GM18507 (cell line): ENCODE results near the gene GRM7.

Source experiments
- DNase-seq: peaks from one replicate; pipeline ENCODE4 v3.0.0; 2011; ENCODE audit warnings: low read depth; ENCODE audit not compliant: insufficient read length; ENCODE audit errors: extremely low spot score
- FAIRE-seq: peaks from 2 replicates; lab custom pipeline; 2011; peaks lifted over from hg19 to GRCh38; lab: Jason Lieb, UNC

Gene GRM7

GRCh38 chr3:7275396-7275795 is 414.5 kb downstream of the GRM7 start:
- FAIRE-seq, result no peak
- no peak for DNase-seq

DNA sequence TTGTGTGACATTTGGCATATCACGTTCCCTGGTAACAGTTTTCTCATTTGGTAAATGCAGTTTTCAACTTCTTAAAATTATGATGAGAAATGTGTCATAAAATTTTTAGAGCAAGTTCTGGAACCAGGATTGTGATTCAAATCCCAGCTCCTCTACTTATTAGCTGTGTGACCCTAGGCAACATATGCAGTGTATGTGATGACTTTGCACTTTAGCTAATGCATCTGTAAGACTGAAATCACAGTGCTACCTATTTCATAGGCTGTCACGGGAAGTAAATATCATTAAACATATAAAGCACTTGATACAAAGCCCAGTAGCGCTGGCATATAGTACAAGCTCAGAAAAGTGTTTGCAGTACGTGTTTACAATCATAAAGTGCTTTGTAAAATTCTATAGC is 419.4 kb downstream of the GRM7 start:
- no peak for DNase-seq
- FAIRE-seq, result no peak

DNA sequence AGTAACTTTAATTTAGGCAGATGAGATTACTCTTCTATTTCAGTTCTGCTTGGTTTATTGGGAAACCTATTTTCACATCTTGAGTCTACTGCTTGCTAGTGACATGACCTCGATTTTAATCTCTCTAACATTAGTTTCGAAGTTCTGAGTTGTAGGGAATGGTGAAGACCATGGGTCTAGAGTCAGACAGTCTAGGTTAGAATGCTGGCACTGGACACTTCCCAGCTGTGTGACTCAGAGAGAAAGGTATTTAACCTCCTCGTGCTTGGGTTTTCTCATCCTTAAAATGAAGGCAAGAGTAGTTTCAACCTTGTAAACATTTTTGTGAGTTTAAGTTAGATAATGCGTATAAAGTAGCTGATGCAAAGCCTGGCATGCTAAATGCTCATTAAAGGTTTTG is 422.1 kb downstream of the GRM7 start:
- DNase-seq (no peak), FAIRE-seq (no peak)

DNA sequence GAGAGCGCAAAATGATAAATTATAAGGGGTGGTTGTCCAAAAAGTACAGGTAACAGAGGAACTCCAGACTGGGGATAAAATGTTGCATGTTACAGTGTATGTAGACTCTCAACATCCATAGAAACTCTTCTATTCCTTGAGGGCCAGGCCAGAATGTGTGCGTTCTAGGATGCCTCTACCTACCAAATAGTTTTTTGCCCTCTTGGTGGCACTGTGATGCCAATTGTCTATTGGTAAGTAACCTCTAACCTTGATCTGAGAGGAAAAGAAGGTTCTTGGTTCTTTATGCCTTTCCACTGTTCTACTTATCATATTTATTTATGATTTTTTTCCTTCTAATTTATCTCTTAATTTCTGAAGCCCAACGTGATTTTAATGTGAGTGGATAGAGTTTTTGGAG is 424.6 kb downstream of the GRM7 start:
- FAIRE-seq (no peak), DNase-seq (no peak)

DNA sequence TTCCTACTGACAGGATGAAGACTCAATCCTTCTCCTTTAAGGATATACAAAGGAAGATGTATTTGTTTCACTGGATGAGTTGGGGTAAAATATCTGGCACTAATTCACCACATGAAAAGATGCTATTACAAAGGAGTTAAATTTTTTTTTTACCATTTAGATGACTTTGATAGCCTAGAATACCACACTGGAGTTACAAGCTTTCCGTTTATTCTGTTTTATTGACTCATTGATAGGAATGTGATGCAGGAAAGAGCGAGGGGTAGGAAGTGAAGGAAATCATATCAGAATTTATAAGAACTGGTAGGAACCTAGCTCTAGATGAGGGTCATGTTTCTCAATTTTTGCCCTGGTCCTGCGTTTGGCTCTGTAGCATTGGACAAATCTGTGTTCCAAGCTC is 427.2 kb downstream of the GRM7 start:
- FAIRE-seq, result no peak
- no peak for DNase-seq

DNA sequence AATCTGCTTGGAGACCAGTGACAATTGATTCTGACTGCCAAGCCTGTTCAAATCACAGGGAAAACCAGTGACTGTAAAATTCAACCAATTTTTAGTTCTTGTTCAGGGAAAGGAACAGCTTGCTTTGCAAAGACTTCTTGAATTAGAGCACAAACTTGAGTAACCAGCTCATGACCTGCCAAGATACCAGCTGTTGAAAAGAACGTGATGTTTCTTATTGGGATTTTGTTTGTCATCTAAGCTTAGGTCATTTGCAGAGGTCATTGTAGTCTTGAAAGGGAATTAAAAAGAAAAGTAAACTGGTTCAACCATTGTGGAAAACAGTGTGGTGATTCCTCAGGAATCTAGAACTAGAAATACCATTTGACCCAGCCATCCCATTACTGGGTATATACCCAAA is 428.2 kb downstream of the GRM7 start:
- DNase-seq (no peak), FAIRE-seq (no peak)

DNA sequence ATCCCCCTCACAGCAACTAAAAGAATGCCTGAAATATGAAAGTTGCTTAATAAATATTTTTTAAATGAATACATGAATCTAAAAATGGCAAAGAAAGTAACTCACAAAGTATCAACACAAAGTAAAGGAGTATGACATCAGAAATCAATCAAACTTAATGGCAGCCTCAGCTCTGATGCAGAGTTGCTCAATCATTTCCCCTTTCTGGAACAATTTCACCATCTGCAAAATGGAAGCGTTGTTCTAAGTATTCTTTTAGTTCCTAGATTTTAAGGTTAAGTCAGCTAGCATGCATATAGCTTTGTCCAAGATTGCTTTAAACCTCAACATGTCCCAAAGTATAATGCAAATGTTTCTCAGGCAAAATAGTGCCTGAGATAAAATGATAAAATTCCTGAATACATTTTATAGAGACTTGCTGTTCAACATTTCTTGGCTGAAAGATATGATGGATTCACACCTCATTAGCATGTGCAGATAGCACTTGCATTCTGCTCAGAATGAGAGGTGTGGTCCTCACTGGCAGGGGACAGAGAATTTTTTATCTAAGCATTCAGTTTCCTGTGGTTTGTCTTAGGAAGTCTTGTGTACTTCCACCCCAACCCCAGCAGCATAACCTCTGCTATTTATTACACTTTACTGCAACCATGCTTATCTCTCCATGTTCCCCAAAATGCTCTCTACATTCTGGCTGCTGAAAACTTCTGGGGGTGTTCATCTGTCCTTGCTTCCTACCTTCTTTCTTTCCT is 429.3 kb downstream of the GRM7 start:
- DNase-seq (no peak), FAIRE-seq (no peak)

- DNase-seq, result no peak
- no peak for FAIRE-seq
Observed at GRCh38 chr3:7292362-7292761, 431.4 kb downstream of the GRM7 start.

- no peak for FAIRE-seq
- DNase-seq, result no peak
Observed at GRCh38 chr3:7293286-7293685, 432.4 kb downstream of the GRM7 start.

DNA sequence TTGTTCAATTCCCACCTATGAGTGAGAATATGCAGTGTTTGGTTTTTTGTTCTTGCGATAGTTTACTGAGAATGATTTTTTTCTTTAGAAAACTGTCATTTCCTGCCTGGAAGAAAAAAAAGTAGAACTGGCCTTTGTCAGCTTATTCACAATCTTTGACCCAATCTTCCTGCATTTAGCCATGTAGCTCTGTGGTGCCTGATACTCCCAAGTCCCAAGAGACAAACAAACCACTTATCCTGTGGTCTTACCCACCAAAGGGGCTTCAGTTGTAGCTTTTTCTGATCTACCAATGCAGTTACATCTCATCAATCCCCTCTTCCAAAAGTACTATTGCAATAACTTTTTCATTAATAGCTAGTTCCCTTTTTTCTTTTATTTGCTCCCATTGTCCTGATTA is 444.6 kb downstream of the GRM7 start:
- no peak for FAIRE-seq
- no peak for DNase-seq

GRCh38 chr3:7306901-7307300 is 446.0 kb downstream of the GRM7 start:
- no peak for DNase-seq
- FAIRE-seq, result no peak

DNA sequence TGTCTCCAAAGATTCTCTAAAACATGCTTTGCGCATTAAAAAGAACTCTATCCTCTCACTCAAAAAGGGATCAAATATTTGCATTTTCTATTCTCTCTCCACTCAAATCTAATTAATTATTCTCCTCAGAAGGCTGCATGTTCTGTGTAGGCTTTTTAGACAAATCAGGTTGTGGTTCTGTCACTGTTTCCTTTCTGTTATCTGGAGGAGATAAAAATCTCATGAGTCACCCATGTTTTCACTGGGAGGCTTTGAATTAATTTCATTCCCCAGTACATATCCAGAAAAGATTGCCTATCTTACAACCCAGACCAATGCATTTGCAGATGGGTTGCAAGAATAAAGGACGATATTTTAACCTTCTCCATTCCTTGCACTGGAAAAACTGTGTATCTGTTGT is 446.5 kb downstream of the GRM7 start:
- no peak for DNase-seq
- FAIRE-seq, result no peak

DNA sequence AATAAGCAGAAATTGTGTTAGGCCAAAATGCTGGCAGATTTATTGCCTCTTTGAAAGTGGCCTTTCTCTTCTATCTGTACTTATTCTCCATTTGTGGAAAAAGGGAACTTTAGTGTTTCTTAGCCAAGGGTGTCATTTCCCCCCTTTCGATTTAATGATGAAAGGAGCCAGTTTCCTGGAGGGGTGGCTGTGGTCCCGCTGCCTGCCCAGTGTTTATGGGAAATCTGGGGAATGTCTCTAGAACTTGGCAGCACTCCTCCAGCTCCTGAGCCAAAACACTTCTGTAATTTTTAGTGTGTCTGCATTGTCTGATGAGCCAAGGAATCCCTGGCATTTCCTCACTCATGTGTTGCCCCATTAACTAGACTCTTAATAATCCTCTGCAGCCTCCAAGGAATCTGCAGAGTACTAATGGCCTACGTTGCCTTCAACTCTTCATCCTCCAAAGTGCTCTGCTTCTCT is 448.8 kb downstream of the GRM7 start:
- FAIRE-seq, result no peak
- DNase-seq, result no peak

DNA sequence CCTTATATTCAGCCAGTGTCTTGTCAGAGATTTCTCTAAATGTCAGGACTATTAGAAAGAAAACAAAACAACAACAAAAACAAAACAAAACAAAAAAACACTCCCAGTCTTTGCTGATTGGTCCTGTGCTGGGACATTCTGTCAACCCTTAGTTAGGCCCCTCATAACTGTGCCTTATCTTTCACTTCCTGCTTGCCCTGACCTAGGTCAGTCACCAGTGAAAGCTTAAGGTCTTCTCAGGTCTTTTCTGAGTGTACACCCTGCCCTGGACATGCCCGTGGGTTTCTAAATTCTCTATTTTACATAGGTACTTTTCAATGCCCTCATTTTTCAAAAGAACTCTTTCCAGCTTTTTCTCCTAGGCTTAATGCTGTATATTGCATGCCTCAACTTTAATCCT is 454.1 kb downstream of the GRM7 start:
- DNase-seq (no peak), FAIRE-seq (no peak)

DNA sequence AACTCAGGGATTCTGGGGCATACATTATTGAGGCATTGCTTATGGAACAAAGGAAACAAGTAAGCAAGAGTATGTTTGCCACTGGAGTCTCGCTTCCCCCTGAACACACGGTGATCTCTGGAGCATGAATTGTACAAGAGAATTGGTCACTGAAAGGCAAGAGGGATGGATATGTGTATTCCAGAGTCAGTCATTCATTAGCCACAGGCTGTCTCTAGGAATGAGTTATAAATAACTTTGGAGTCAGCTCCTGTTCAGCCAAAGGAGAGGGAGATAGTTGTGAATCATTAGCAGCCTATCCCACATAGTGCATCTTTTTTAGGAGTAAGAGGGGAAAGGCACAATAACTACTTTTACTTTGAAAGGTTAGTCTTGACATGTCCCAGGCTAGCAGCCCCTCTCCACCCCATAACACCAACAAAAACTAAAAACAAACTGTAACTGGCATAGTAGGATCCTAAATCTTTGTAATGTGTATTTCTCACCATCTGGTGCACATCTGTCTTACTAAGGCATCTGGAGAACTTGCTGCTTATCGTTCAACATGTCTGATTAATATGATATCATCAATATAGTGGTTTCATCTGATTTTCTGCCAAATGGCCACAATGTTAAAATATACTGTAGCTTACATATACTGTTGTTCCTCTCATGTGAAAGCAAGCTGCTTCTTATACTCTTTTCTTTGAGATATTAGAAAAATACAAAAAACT is 462.2 kb downstream of the GRM7 start:
- FAIRE-seq, result no peak
- DNase-seq, result no peak

DNA sequence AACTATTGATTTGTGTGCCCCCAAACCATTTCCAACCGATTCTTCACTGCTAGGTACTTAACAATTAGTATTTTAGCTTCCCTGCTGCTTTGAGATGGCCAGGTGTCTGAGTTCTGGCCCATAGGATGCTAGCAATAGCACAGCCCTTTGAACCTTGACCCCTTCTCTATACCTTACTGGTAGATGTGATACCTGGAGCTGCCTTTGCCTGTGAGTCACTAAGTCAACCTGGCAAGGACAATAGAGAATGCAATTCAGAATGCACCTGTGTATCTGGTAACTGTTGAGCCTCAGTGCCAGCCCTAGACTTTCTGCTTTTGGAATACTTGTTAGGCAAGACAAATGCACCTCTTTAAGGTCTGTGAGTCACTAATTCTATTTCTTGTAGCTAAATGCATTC is 467.4 kb downstream of the GRM7 start:
- FAIRE-seq (no peak), DNase-seq (no peak)

DNA sequence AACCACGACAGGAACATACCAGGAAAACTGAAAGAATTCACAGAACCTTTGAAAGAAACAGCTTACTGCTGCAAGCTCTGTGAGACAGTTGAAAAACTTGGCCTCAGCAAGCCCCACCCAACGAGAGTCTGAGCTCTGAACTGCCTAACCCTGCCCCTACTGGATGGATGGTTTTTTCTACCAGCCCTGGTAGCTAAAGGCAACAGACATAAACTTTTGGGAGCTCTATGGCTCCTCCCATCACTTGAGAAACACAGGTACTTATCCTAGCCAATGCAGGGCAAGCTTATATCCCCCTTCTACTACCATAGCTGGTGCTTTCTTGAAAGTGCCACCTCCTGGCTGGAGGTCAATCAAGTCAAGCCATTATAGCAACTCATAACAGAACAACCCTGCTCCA is 471.8 kb downstream of the GRM7 start:
- DNase-seq (no peak), FAIRE-seq (no peak)

DNA sequence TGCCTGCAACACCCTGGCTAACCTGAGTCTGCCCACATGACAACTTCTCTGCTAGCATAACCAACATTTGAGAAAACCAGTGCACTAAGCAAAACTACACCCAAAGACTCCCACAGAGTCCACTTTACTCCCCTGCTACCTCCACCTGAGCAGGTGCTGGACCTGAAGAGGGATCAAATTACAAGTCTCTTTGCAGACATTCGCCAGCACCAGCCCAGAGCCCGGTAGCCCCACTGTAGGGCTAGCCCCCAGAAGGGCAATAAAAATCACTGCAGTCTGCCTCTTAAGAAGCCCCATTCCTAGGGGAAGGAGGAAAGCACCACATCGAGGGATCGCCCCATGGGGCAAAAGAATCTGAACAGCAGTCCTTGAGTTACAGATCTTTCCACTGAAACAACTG is 472.2 kb downstream of the GRM7 start:
- DNase-seq, result no peak
- no peak for FAIRE-seq

- DNase-seq (no peak), FAIRE-seq (no peak)
Observed at GRCh38 chr3:7340795-7341194, 479.9 kb downstream of the GRM7 start.

DNA sequence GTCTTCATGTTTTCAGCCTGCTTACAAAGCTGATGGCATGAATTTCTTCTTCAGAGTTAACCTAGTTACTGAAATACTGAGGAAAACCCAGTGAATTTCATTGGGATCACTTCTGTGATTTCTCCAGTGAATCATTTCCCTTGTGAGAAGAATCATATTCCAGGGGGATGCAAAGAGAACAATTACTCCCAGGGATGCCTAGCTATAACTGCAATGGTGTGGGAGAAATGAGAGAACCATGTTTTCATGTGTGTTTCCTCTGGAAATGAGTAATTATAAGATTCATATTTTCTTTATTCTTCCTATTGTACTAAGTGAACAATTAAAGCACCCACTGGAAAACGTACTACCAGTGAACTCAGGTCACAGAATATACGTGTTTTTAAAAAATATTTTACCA is 485.4 kb downstream of the GRM7 start:
- DNase-seq (no peak), FAIRE-seq (no peak)

GRCh38 chr3:7357101-7357500 is 496.2 kb downstream of the GRM7 start:
- no peak for FAIRE-seq
- DNase-seq, result no peak
